Lower leg skin (tissue), 3 donors: ENCODE measurements around the gene DHRS7B.

ENCODE experiments used
- POLR2A ChIP-seq, 2 donors: fragments of 450-650 bp; IDR thresholded peaks; one replicate each; pipeline ENCODE4 v1.6.1; 2016 to 2017; ENCODE audit warnings: antibody characterized with exemption in 2 of 2, mild to moderate bottlenecking in 1 of 2, moderate library complexity in 1 of 2
- TF ChIP-seq, protein P1 (sequence below), 3 donors: fragments of 450-650 bp; IDR thresholded peaks; one replicate each; pipeline ENCODE4 v1.5.1; 2016; ENCODE audit warnings: antibody characterized with exemption in 3 of 3, mild to moderate bottlenecking in 3 of 3, moderate library complexity in 2 of 3

DNA sequence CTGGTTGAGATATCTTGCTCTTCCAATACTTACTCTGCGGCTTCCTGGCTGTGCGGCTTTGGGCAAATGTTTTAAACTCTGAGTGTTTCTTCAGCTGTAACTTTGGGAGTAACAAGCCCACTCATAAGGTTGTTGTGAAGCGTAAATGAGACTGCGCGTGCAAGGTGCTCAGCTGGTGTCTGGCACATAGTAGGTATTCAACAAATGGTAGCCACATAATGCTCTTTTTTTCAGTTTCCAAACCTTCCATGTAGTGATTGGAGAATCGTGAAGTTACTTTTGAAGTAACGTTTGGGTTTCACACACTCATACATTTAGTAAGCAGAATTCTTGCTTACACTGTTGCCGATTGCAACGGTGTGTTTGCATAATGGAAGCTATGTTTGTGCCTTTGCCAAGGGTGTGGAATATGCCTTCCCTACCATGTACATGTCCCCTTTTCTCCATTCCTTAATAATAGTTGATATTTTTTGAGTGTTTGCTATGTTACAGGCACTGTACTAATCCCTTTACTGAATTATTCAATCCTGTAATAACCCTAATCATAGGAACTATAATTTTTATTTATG is 829 bp downstream of the DHRS7B start:
- TF ChIP-seq, protein P1, sequence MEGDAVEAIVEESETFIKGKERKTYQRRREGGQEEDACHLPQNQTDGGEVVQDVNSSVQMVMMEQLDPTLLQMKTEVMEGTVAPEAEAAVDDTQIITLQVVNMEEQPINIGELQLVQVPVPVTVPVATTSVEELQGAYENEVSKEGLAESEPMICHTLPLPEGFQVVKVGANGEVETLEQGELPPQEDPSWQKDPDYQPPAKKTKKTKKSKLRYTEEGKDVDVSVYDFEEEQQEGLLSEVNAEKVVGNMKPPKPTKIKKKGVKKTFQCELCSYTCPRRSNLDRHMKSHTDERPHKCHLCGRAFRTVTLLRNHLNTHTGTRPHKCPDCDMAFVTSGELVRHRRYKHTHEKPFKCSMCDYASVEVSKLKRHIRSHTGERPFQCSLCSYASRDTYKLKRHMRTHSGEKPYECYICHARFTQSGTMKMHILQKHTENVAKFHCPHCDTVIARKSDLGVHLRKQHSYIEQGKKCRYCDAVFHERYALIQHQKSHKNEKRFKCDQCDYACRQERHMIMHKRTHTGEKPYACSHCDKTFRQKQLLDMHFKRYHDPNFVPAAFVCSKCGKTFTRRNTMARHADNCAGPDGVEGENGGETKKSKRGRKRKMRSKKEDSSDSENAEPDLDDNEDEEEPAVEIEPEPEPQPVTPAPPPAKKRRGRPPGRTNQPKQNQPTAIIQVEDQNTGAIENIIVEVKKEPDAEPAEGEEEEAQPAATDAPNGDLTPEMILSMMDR (IDR thresholded peaks at IDR 0.05) = no peak
- no peak for TF ChIP-seq POLR2A (IDR thresholded peaks at IDR 0.05)
